Right atrium auricular region (tissue), 2 donors: Measurements from ENCODE around the gene OR52N2. TPM values are rescaled to one million over a fixed set of nuclear protein-coding genes. Genes with fewer than 3 reads are reported as not detected.

Experiments
- DNase-seq: peaks from one replicate; pipeline ENCODE4 v3.0.0-alpha.2; 2019; ENCODE audit warnings: low spot score
- H3K27ac ChIP-seq, 2 donors: fragments of 200-600 bp; sonication (generic); 1 replicate in 1 of 2; 2 replicates in 1 of 2; pipeline ENCODE4 v1.5.1; 2016 to 2019
- H3K27me3 ChIP-seq, 2 donors: fragments of 200-600 bp; sonication (generic); one replicate each; pipeline versions ENCODE4 v1.5.1 to v1.6.0; 2017 to 2019
- H3K36me3 ChIP-seq: fragments of 200-600 bp; sonication (generic); one replicate; pipeline ENCODE4 v1.5.1; 2016
- H3K4me1 ChIP-seq, 2 donors: fragments of 200-600 bp; sonication (generic); one replicate each; pipeline versions ENCODE4 v1.5.1 to v1.6.0; 2017 to 2019
- H3K4me3 ChIP-seq, 2 donors: fragments of 200-600 bp; sonication (generic); 1 replicate in 1 of 2; 2 replicates in 1 of 2; pipeline ENCODE4 v1.5.1; 2017 to 2019; ENCODE audit warnings: mild to moderate bottlenecking in 1 of 2, moderate library complexity in 1 of 2
- H3K9me3 ChIP-seq, 2 donors: fragments of 200-600 bp; sonication (generic); one replicate each; pipeline ENCODE4 v1.5.1; 2019
- total RNA-seq, 2 donors: library from RNA; depleted of rRNA; stranded (reverse); fragments of >200 nt; gene quantifications; one replicate each; pipeline ENCODE4 v1.1.0, GENCODE V29; 2016
- TF ChIP-seq, protein P1 (sequence below), 2 donors: fragments of 200-600 bp; sonication (generic); IDR thresholded peaks; one replicate each; pipeline ENCODE4 v1.5.1; 2019; ENCODE audit warnings: antibody characterized with exemption in 2 of 2

OR52N2 gene
- not detected for total RNA-seq

- Histone ChIP-seq H3K4me1 (peaks cover 0 to 9% of the 10 kb centered on the region in 2 donors), H3K36me3 (no peaks in the 10 kb centered on the region), H3K27ac (no peak within 1 kb of the TSS), H3K27me3 (no peaks in the 10 kb centered on the region), H3K4me3 (peak within 1 kb of the TSS; percentile 15 to 53), H3K9me3 (no peaks in the 10 kb centered on the region)
- TF ChIP-seq, protein P1, sequence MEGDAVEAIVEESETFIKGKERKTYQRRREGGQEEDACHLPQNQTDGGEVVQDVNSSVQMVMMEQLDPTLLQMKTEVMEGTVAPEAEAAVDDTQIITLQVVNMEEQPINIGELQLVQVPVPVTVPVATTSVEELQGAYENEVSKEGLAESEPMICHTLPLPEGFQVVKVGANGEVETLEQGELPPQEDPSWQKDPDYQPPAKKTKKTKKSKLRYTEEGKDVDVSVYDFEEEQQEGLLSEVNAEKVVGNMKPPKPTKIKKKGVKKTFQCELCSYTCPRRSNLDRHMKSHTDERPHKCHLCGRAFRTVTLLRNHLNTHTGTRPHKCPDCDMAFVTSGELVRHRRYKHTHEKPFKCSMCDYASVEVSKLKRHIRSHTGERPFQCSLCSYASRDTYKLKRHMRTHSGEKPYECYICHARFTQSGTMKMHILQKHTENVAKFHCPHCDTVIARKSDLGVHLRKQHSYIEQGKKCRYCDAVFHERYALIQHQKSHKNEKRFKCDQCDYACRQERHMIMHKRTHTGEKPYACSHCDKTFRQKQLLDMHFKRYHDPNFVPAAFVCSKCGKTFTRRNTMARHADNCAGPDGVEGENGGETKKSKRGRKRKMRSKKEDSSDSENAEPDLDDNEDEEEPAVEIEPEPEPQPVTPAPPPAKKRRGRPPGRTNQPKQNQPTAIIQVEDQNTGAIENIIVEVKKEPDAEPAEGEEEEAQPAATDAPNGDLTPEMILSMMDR (IDR thresholded peaks at IDR 0.05): peak; percentile 5 to 88
- peak; percentile 78 for DNase-seq
Measured at GRCh38 chr11:5808500-5809121, at the start of gene OR52N2. Gene OR52N2 (plus strand): TSS chr11:5808924. CDS start chr11:5820336, 11,412 bp downstream.

- H3K4me3 ChIP-seq: no peak overlapping the region
- H3K36me3 ChIP-seq: no peaks in the 10 kb centered on the region
- H3K4me1 ChIP-seq: no peaks in the 10 kb centered on the region
- H3K9me3 ChIP-seq: no peaks in the 10 kb centered on the region
- H3K27me3 ChIP-seq: no peaks in the 10 kb centered on the region
- TF ChIP-seq, protein P1 (IDR thresholded peaks at IDR 0.05): no peak
- H3K27ac ChIP-seq: no peak overlapping the region
- no peak for DNase-seq
Measured at GRCh38 chr11:5767056-5767455, 41.7 kb upstream of the OR52N2 start.

- Histone ChIP-seq H3K36me3 (no peaks in the 10 kb centered on the region), H3K4me3 (no peak within 1 kb of the TSS), H3K27me3 (no peaks in the 10 kb centered on the region), H3K4me1 (no peaks in the 10 kb centered on the region), H3K27ac (no peak within 1 kb of the TSS), H3K9me3 (no peaks in the 10 kb centered on the region)
- TF ChIP-seq, protein P1 (IDR thresholded peaks at IDR 0.05): no peak
- DNase-seq: no peak
Measured at GRCh38 chr11:5783255-5783654, 25.5 kb upstream of the OR52N2 start, which contains the start of gene OR52N5. Gene OR52N5 (minus strand): TSS chr11:5783355. CDS start chr11:5778634, 4,721 bp downstream.

GRCh38 chr11:5791165-5791564 is 17.6 kb upstream of the OR52N2 start, which contains the start of gene OR52N1:
Gene OR52N1 (minus strand): TSS chr11:5791265. CDS start chr11:5788816, 2,449 bp downstream.
- Histone ChIP-seq H3K4me1 (no peaks in the 10 kb centered on the region), H3K27me3 (no peaks in the 10 kb centered on the region), H3K9me3 (peaks cover 0 to 7% of the 10 kb centered on the region in 2 donors), H3K27ac (no peak within 1 kb of the TSS), H3K36me3 (no peaks in the 10 kb centered on the region), H3K4me3 (no peak within 1 kb of the TSS)
- no peak for DNase-seq
- TF ChIP-seq, protein P1 (IDR thresholded peaks at IDR 0.05): no peak

DNA sequence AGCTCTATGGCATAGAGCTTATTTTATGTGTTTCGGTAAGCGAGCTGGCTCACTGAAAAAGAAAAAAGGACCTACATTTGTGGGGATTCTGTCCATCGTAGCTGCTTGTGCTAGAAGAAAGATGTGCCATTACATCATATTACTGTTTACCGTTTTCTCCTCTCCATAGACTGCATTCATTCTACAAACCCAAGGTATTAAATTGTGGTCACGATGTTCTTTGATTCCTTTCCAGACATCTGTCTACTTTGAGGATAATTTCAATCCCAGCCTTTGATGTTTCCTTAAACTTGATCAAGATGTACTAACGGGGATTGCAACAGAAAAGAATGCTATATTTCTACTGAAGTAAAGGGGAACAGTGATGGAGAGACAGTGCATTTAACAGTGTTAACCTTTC is 12.2 kb upstream of the OR52N2 start:
- TF ChIP-seq, protein P1 (IDR thresholded peaks at IDR 0.05): no peak
- Histone ChIP-seq H3K4me1 (no peaks in the 10 kb centered on the region), H3K27ac (no peak overlapping the region), H3K4me3 (no peak overlapping the region), H3K9me3 (peaks cover 0 to 7% of the 10 kb centered on the region in 2 donors), H3K36me3 (no peaks in the 10 kb centered on the region), H3K27me3 (no peaks in the 10 kb centered on the region)
- DNase-seq: no peak

DNA sequence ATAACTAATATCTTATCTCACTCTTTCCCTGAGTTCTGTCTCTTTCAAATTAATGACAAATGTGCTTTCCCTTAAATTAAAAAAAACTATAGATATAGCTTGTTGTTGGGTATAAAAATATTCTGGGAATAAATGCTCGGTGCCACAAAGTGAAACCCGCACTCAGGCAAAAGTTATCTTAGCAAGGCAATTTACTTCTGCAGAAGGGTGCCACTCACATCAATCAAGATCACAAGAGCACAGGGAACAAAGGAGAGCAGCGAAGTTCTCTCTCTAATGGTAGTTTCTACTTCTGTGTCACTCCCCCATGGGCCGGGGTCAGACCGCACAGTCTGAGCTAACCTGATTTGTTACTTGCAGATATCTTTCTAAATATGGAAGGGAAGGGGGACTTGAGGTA is 4.7 kb upstream of the OR52N2 start:
- TF ChIP-seq, protein P1 (IDR thresholded peaks at IDR 0.05): no peak
- Histone ChIP-seq H3K36me3 (no peaks in the 10 kb centered on the region), H3K4me3 (no peak overlapping the region), H3K4me1 (peaks cover 0 to 5% of the 10 kb centered on the region in 2 donors), H3K27ac (no peak overlapping the region), H3K9me3 (no peaks in the 10 kb centered on the region), H3K27me3 (no peaks in the 10 kb centered on the region)
- no peak for DNase-seq
